K562 (cell line): ENCODE data around the gene GULP1. TPM values are rescaled to one million over a fixed set of nuclear protein-coding genes. Genes with fewer than 3 reads are reported as not detected.

Source experiments
- ATAC-seq: fragments of 200-7000 bp; cut with Tn5 transposase; 3 replicates; pipeline ENCODE4 v1.9.1; 2020; ENCODE audit warnings: moderate library complexity
- BruUV-seq: library from RNA; stranded (reverse); fragments of 400-500 nt; replicated peaks from 2 replicates; lab custom pipeline; 2021; lab: Mats Ljungman, UMichigan
- CTCF ChIA-PET: fragments of 300-600 bp; formaldehyde crosslinking; extraction: SDS; loops from one replicate; lab custom pipeline; 2021; ENCODE audit warnings: low intra/inter-chr PET ratio; lab: Yijun Ruan, JAX
- POLR2A ChIA-PET: fragments of 300-600, 350-650 bp; sonication (Branson Sonifier 250); formaldehyde crosslinking; extraction: SDS; loops from one replicate; lab custom pipeline; 2021; ENCODE audit warnings: antibody characterized with exemption, inconsistent platforms; lab: Yijun Ruan, JAX
- DNase-seq, 4 experiments: peaks; one replicate each; pipeline versions ENCODE4 v3.0.0 to v3.0.0-alpha.2; 2011 to 2018; ENCODE audit warnings: low spot score in 3 of 4, mixed read lengths in 3 of 4; ENCODE audit errors: extremely low read depth in 1 of 4
- FAIRE-seq: peaks from 2 replicates; lab custom pipeline; 2011; peaks lifted over from hg19 to GRCh38; lab: Jason Lieb, UNC
- H2AFZ ChIP-seq: 2 replicates; pipeline ENCODE4 v1.6.0; 2011; ENCODE audit warnings: low read depth, low read length, control low read depth, inconsistent platforms
- H3K27ac ChIP-seq: fragments of 200-600 bp; 3 replicates; pipeline ENCODE4 v1.8.0; 2011; ENCODE audit warnings: low read depth, mild to moderate bottlenecking, control low read depth, inconsistent platforms, low read length, moderate library complexity, mixed read lengths; ENCODE audit errors: extremely low read depth
- H3K27me3 ChIP-seq, 2 experiments: fragments of 300-600 bp in 1 of 2; 2 replicates in 1 of 2; 3 replicates in 1 of 2; pipeline versions ENCODE4 v1.6.0 to v1.8.0; 2011; ENCODE audit warnings: inconsistent platforms in 2 of 2, low read length in 2 of 2, mild to moderate bottlenecking in 1 of 2, mixed read lengths in 1 of 2, moderate library complexity in 1 of 2; ENCODE audit not compliant: control insufficient read depth in 2 of 2, insufficient read depth in 2 of 2
- H3K36me3 ChIP-seq: fragments of 300-600 bp; 3 replicates; pipeline ENCODE4 v1.8.0; 2011; ENCODE audit warnings: mild to moderate bottlenecking, low read length, inconsistent platforms; ENCODE audit not compliant: control insufficient read depth, insufficient read depth
- H3K4me1 ChIP-seq, 2 experiments: fragments of 200-600 bp in 1 of 2; replicated peaks in 1 of 2; 2 replicates in 1 of 2; 3 replicates in 1 of 2; pipeline versions ENCODE4 v1.5.1 to v1.8.0; 2011; ENCODE audit warnings: inconsistent platforms in 2 of 2, low read length in 2 of 2, mild to moderate bottlenecking in 1 of 2, mixed read lengths in 1 of 2, moderate library complexity in 1 of 2; ENCODE audit not compliant: control insufficient read depth in 2 of 2, insufficient read depth in 2 of 2
- H3K4me2 ChIP-seq: 2 replicates; pipeline ENCODE4 v1.6.1; 2011; ENCODE audit warnings: low read length, control low read depth, inconsistent platforms, mixed read lengths; ENCODE audit not compliant: insufficient read depth
- H3K4me3 ChIP-seq: fragments of 200-600 bp; sonication (generic), shearing (Covaris generic); 2 replicates; pipeline ENCODE4 v1.5.1; 2016; ENCODE audit warnings: control low read depth, inconsistent platforms
- H3K79me2 ChIP-seq: fragments of 200-600 bp; 3 replicates; pipeline ENCODE4 v1.8.0; 2011; ENCODE audit warnings: low read length, inconsistent platforms; ENCODE audit not compliant: control insufficient read depth, insufficient read depth
- H3K9ac ChIP-seq, 2 experiments: 2 replicates each; pipeline versions ENCODE4 v1.6.0 to v1.6.1; 2011; ENCODE audit warnings: low read depth in 2 of 2, low read length in 2 of 2, control low read depth in 1 of 2, inconsistent platforms in 1 of 2, mild to moderate bottlenecking in 1 of 2, mixed read lengths in 1 of 2; ENCODE audit not compliant: insufficient read depth in 1 of 2
- H3K9me1 ChIP-seq: one replicate; pipeline ENCODE4 v1.6.0; 2011; ENCODE audit warnings: inconsistent platforms, mild to moderate bottlenecking, low read length, moderate library complexity; ENCODE audit not compliant: control insufficient read depth, insufficient read depth
- H3K9me3 ChIP-seq: replicated peaks from 2 replicates; pipeline ENCODE4 v1.5.1; 2011; ENCODE audit warnings: low read depth, low read length, inconsistent platforms; ENCODE audit not compliant: control insufficient read depth, insufficient read depth
- H4K20me1 ChIP-seq: replicated peaks from 2 replicates; pipeline ENCODE4 v1.6.1; 2011; ENCODE audit warnings: low read length, inconsistent platforms, mixed read lengths; ENCODE audit not compliant: control insufficient read depth, insufficient read depth
- ADNP ChIP-seq: fragments of 200-800 bp; sonication (Bioruptor generic); IDR thresholded peaks from 2 replicates; pipeline ENCODE4 v1.6.1; 2016; ENCODE audit warnings: missing genetic modification characterization, missing compliant biosample characterization
- ELF4 ChIP-seq: fragments of 450-650 bp; formaldehyde crosslinking; IDR thresholded peaks from 2 replicates; pipeline ENCODE4 v1.4.0; 2022; ENCODE audit warnings: missing genetic modification characterization
- ESRRB ChIP-seq: fragments of 250-450 bp; sonication (Bioruptor Pico); IDR thresholded peaks from 2 replicates; pipeline ENCODE4 v1.5.0; 2020; ENCODE audit warnings: mild to moderate bottlenecking, moderate library complexity, borderline replicate concordance
- PHF21A ChIP-seq: fragments of 450-650 bp; IDR thresholded peaks from 2 replicates; pipeline ENCODE4 v1.6.1; 2017; ENCODE audit warnings: low read depth, borderline replicate concordance
- POLR2AphosphoS5 ChIP-seq: IDR thresholded peaks from 2 replicates; pipeline ENCODE4 v1.6.1; 2011; ENCODE audit warnings: mild to moderate bottlenecking, low read depth, low read length, moderate library complexity; ENCODE audit not compliant: control insufficient read depth, insufficient read depth
- TCF15 ChIP-seq: fragments of 250-450 bp; sonication (Bioruptor Pico); IDR thresholded peaks from 2 replicates; pipeline ENCODE4 v1.8.0; 2022; ENCODE audit warnings: moderate library complexity, mild to moderate bottlenecking, inconsistent platforms
- ZC3H8 ChIP-seq: fragments of 450-650 bp; IDR thresholded peaks from 2 replicates; pipeline ENCODE4 v1.6.1; 2017
- ZFP1 ChIP-seq: fragments of 450-650 bp; formaldehyde crosslinking; IDR thresholded peaks from 2 replicates; pipeline ENCODE4 v1.4.0; 2020; ENCODE audit warnings: mild to moderate bottlenecking, mixed read lengths
- ZHX1 ChIP-seq: fragments of 150-350 bp; conservative IDR thresholded peaks from 2 replicates; pipeline ENCODE4 v1.6.1; 2014; ENCODE audit warnings: low read length
- ZKSCAN8 ChIP-seq: fragments of 200-800 bp; sonication (Bioruptor generic); IDR thresholded peaks from 2 replicates; pipeline ENCODE4 v1.6.1; 2016; ENCODE audit warnings: missing genetic modification characterization, missing compliant biosample characterization
- ZNF280A ChIP-seq: fragments of 450-650 bp; IDR thresholded peaks from 2 replicates; pipeline ENCODE4 v1.6.1; 2018; ENCODE audit warnings: mild to moderate bottlenecking, low read depth; ENCODE audit not compliant: partially characterized antibody
- ZNF639 ChIP-seq, 2 experiments: fragments of 200-800 bp in 1 of 2; sonication (Bioruptor generic) in 1 of 2; sonication (generic) in 1 of 2; formaldehyde crosslinking in 1 of 2; IDR thresholded peaks in 1 of 2; conservative IDR thresholded peaks in 1 of 2; 2 replicates each; pipeline versions ENCODE4 v1.5.0 to v1.6.1; 2016 to 2020; ENCODE audit warnings: missing compliant biosample characterization in 1 of 2, missing genetic modification characterization in 1 of 2, missing genetic modification reagents in 1 of 2
- ZNF668 ChIP-seq: fragments of 250-450 bp; sonication (Bioruptor Pico); IDR thresholded peaks from 2 replicates; pipeline ENCODE4 v1.8.0; 2022; ENCODE audit warnings: mild to moderate bottlenecking, inconsistent platforms
- in situ Hi-C: fragments of 300-500 bp; cut with MboI; formaldehyde crosslinking; loops from 4 replicates; pipeline ENCODE4 v1.15.0; 2018; ENCODE audit warnings: inconsistent platforms, mixed read lengths
- intact Hi-C: fragments of 100-400 bp; cut with micrococcal nuclease; formaldehyde crosslinking; loops from 2 replicates; pipeline ENCODE4 v1.14.2; 2022
- polyA plus RNA-seq, 8 experiments: library from polyadenylated mRNA; depleted of rRNA in 4 of 8; stranded (reverse) in 5 of 8; unstranded in 3 of 8; fragments of >200 nt; fragmentation: Nextera tagmentation in 2 of 8; fragmentation: Illumina TruSeq in 1 of 8; extraction: Ambion mirVana in 2 of 8; extraction: Trizol in 1 of 8; gene quantifications; 2 replicates each; pipeline versions ENCODE4 v1.2.1 to v1.2.3, GENCODE V29; 2011 to 2014; ENCODE audit warnings: inconsistent platforms in 1 of 8, missing spikeins in 1 of 8
- total RNA-seq, 7 experiments: library from RNA; depleted of rRNA in 6 of 7; stranded (reverse); fragments of >200 nt in 6 of 7; fragmentation: Illumina TruSeq in 2 of 7; extraction: Trizol in 2 of 7; gene quantifications; 2 replicates each; pipeline versions ENCODE4 v1.2.1 to v1.2.3, GENCODE V29; 2011 to 2021; ENCODE audit warnings: low replicate concordance in 1 of 7

Gene GULP1
- total and polyA plus RNA-seq, 9 of the 15 experiments (the other 6 are each of a cell fraction or from before 2014, with no cell fraction given) = 8.5 to 25.3 (median 19.5) TPM

- TF ChIP-seq TCF15 = no peak
- no peak for TF ChIP-seq ELF4 (CRISPR knock-in tag)
- TF ChIP-seq ADNP = no peak
- TF ChIP-seq ZNF280A = no peak
- no peak for TF ChIP-seq POLR2AphosphoS5
These were observed 189.8 kb downstream of the GULP1 start (continued) for GRCh38 chr2:188481474-188481873.

- DNase-seq (no peak), FAIRE-seq (no peak), ATAC-seq (no peak)
- ChIA-PET CTCF (no interaction called here), POLR2A (no interaction called here)
- H3K4me3 ChIP-seq = no peak overlapping the region
- no peaks in the 10 kb centered on the region for H3K36me3 ChIP-seq
- H3K9me3 ChIP-seq = no peaks in the 10 kb centered on the region
- H4K20me1 ChIP-seq = no peaks in the 10 kb centered on the region
- no peak overlapping the region for H3K4me2 ChIP-seq
- H3K9me1 ChIP-seq = no peaks in the 10 kb centered on the region
- no TSS peak for BruUV-seq
- no peak overlapping the region for H2AFZ ChIP-seq
- no peaks in the 10 kb centered on the region for H3K4me1 ChIP-seq
- H3K79me2 ChIP-seq = no peaks in the 10 kb centered on the region
- no peak overlapping the region for H3K9ac ChIP-seq
- in situ Hi-C loops = no loop called here
- no peaks in the 10 kb centered on the region for H3K27me3 ChIP-seq
- intact Hi-C loops = no loop called here
- H3K27ac ChIP-seq = no peak overlapping the region
- TF ChIP-seq ZNF668 (CRISPR knock-in tag) (no peak), ZKSCAN8 (CRISPR knock-in tag) (no peak), ZNF639 (CRISPR knock-in tag; conservative IDR thresholded peaks at IDR 0.05 in 1 of 2, IDR thresholded peaks at IDR 0.05 in 1 of 2) (no peak), ESRRB (CRISPR knock-in tag) (no peak), ZFP1 (CRISPR knock-in tag) (no peak), ZC3H8 (no peak), ZHX1 (no peak), PHF21A (no peak)
These were observed 193.8 kb downstream of the GULP1 start for GRCh38 chr2:188485496-188485895.
